Glomerular visceral epithelial cell (primary cell): ENCODE results near the gene POLDIP2.

ENCODE experiments used
- DNase-seq: peaks from one replicate; pipeline ENCODE4 v3.0.0-alpha.2; 2016; ENCODE audit errors: extremely low spot score

Gene POLDIP2, protein sequence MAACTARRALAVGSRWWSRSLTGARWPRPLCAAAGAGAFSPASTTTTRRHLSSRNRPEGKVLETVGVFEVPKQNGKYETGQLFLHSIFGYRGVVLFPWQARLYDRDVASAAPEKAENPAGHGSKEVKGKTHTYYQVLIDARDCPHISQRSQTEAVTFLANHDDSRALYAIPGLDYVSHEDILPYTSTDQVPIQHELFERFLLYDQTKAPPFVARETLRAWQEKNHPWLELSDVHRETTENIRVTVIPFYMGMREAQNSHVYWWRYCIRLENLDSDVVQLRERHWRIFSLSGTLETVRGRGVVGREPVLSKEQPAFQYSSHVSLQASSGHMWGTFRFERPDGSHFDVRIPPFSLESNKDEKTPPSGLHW

DNA sequence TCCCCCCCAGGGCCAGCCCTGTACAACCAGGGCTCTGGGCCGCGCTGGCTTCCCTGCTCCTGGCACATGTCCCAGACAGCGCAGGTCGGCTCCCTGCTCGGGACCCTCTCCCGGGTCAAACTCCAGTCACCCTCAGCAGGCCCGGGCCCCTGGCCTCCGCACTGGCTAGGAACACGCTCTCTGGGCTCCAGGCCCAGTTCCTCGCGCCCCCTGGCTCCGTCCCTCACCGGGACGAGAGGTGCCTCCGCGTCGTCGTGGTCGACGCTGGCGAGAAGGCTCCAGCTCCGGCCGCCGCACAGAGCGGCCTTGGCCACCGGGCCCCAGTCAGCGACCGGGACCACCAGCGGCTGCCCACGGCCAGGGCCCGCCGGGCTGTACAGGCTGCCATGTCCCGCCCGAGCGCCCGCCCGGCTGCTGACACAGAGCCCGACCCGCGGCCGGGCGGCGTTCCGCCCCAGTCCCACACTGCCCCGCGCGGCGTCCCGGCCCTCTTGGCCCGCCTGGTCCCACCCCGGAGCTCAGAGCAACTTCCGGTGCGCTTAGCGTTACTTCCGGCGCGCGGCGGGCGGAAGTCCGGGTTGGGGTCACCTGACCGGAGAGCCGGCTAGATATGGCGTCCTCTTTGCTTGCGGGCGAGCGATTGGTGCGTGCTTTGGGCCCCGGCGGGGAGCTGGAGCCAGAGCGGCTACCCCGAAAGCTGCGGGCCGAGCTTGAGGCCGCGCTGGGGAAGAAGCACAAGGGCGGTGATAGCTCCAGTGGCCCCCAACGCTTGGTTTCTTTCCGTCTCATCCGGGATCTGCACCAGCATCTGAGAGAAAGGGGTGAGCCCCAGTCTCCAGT is at the start of gene POLDIP2:
TSS of gene POLDIP2 (minus strand) at position 467 of the 840 bp plus-strand sequence. CDS start at position 388, 79 bp downstream.
- DNase-seq = peak; percentile 94

DNA sequence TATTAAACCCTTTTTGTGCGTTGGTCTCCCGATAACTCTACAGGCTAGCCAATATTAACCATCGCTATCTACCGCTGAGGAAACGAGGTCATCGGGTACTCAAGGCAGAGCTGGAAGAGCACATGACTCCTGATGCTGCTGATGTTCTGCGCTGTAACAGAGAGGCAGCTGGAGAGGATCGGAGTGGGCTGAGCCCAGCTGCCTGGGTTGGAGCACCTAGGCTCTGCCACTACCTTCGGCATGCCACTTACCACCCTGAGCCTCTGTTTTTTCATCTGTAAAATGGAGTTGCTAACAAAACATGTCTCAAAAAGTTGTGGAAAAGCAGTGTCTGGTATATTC is 49.1 kb upstream of the POLDIP2 start:
- no peak for DNase-seq

DNA sequence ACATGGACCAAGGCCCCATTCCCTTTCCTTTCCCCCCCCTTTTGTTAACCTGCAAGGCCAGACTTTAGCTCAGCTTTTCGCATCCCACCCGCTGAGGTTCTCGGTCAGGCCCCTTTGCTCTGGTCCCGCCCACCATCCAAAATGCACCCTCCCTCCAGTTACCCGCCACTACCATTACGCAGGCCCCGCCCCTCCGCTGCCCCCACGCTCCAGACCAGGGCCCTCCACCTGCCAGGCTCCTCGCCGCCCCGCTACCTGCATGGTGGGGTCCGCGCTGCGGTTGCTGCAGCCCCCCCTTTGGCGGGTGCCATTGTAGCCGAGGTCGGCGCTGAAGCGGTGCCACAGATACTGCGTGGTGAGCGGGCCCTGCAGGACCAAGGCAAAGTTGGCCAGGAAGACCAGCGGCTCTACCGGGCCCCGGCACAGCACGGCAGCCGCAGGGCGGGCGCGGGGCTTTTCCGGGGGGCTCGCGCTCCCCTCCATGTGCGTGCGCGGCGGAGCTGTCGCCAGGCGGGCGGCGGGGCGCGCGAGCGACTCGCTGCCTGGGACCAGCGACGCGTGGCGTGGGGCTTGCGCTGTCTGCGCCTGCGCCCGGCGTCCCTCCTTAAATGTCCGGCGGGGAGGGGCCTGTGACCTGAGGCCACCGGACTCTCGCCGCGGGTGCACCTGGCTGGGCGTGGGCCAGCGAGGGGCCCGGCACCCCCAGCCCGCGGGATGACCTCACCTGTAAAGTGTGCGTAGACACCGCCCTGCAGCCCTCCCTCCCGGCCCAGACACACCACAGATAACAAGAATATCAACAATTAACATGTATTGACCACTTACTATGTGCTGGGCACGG is 48.5 kb upstream of the POLDIP2 start, which contains the start of gene SLC46A1:
TSS of gene SLC46A1 (minus strand) at position 581 of the 841 bp plus-strand sequence. CDS start at position 483, 98 bp downstream.
- peak; percentile 53 for DNase-seq

DNA sequence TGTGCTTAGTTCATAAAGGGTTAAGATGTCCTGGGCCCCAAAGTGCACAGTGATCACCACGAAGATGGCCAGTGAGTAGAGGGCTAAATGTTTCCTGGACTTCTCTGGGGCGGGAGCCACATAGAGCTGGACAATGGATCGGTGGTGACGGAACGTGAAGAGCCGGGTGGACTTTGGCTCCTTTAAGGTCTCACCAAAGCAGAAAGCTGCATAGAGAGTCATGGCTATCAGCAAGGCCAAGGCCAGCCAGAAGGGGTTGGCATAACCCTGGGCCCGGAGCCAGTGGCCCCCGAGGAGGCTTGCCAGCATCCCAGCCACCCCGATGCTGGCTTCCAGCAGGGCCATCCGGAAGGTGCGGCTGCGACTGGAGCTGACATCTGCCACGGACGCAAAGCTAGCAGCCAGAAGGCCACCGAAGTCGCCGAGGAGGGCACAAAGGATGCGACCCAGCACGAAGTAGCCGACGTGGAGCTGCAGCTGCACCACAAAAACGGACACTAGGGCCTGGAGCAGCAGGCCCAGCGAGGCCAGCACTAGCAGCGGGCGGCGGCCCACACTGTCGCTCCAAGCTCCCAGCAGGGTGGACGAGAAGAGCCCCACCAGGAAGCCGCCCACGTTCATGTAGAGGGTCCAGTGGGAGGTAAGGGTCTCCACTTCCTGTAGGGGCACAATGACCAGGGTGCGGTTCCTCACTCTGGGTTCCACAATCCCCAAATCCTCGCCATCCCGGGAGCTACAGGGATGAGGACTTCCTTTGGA is 47.7 kb upstream of the POLDIP2 start:
- no peak for DNase-seq

DNA sequence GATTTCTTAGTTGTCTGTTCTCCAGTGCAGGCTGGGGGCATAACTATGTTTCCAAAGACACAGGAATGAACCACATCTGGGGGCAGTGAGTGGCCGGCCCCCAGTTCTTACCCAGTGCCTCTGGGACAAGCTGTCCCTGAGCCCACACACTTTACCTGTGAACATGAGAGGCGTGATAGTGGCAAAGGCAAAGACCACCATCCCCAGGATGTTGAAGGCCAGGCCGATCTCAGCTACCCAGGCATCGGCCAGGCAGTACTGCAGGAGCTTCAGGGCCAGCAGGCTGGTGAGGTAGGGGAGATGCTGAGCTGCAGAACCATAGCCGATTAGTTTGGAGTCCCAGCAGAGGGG is 47.1 kb upstream of the POLDIP2 start:
- DNase-seq = no peak

DNA sequence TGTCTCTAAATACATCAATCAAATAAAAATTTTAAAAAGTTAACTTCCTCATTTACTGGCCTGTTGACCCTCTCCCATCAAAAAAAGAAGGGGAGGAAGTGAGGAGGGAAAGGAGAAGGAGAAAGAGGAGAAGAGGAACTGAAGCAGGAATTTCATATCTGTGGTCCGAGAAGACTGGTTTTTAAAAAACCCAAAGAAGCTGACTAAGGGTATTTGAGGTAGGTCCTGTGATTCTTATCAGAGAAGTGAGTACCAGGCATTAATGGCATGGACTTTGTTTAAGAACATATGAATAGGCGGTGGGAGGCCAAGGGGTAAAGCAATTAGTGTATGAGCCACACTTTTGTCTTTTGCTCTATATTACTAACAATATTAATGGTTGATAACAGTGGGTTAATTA is 46.7 kb upstream of the POLDIP2 start:
- no peak for DNase-seq

DNA sequence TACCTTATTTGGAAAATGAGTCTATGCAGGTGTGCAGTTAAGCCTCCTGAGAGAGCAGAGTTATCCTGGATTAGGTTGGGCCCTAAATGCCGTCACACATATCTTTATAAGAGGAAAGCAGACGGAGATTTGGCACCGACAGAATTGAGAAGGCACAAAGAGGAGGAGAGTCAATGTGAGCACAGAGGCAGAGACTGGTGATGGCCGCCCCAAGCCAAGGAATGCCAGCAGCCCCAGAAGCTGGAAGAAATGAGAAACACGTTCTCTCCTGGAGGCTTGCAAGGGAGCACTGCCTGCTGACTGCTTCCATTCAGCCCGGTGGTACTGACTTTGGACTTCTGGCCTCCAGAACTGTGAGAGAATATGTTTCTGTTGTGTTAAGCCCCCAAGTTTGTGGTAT is 45.5 kb upstream of the POLDIP2 start:
- no peak for DNase-seq

DNA sequence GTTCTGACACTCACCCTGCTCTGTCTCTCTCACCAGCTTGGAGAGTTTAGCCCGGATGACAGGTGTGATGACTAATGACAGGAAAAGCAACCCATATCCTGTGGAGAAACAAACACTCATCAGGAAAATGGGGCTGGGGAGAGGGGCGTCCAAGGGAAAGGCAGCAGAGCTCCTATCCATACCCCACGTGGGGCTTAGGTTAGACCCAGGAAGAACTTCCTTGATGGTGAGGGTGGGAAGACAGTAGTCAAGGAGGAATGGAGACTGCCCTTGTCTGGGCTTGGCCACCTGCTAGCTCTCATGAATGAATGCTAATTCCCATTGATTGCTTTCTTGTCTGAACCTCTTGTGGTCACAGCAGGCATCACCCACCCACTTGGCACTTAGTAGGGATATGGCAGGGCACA is 44.9 kb upstream of the POLDIP2 start:
- no peak for DNase-seq

DNA sequence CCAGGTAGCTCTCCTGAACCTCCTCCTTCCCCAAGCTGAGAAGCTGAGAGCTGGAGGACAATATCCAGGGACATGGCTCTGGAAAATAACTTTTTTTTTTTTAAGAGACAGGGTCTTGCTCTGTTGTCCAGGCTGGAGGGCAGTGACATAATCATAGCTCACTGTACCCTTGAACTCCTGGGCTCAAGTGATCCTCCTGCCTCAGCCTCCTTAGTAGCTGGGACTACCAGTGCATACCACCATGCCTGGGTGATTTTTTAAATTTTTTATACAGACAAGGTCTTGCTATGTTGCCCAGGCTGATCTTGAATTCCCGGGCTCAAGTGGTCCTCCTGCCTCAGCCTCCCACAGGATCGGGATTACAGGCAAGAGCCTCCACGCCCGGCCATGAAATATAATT is 42.5 kb upstream of the POLDIP2 start:
- no peak for DNase-seq

DNA sequence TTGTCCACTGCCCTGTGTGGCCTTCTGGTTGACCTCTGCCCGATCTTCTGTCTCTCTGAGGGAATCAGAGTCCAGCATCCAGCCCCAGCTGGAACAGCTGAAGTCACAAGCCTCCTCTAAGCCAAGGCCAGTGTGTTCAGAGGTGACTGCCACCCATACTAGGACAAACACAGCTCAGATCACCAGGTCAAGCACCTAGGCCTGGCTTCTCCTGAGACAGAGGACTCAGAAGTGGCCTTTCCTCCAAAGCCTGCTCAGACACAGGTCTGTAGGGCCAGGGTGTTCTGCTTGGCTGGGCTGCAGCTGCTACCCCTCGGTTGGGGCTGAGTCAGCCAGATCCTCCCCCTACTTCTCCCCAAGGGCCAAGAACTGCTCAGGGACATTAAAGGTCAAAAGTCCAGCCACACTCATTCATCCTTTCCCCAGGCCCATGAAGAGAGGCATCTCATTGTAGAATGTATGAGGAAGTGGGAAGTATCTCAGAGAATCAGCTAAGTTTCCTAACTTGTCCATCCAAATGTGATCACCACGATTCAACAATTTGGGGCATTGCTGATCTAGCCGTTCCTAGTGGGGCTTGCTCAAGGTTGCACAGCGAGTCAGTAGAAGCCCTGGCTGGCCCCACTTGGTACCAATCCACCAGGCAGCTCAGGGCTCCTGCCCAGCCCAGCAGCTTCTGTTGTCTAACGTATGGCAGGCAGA is 41.1 kb upstream of the POLDIP2 start:
- DNase-seq = peak; percentile 85

DNA sequence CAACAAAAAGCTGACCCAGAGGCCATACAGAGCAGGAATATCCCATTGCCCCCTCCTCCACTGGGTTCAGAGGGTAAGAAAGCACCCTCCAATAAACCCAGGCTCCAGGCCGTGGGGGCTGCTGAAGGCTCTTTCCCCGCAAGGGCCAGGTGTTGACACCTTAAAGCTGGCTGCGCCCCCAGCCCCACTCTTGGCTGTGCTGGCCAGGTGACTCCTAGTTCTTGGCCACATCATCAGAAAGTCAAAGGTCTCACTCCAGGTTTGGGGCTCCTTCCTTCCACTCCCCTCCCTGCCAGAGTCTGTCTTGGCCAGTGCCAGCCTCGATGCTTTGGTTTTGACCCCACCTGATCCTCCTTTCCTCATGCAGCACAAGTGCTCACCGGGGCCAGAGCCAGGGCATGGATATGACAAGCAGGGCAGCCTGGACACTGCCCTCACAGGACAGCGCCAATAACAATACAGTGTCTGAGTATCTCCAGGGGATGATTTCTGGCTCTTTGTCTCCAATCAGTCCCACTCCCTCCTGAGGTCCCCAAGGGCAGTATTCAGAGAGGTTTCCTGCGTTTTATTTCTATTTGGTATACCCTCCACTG is 40.5 kb upstream of the POLDIP2 start:
- no peak for DNase-seq

DNA sequence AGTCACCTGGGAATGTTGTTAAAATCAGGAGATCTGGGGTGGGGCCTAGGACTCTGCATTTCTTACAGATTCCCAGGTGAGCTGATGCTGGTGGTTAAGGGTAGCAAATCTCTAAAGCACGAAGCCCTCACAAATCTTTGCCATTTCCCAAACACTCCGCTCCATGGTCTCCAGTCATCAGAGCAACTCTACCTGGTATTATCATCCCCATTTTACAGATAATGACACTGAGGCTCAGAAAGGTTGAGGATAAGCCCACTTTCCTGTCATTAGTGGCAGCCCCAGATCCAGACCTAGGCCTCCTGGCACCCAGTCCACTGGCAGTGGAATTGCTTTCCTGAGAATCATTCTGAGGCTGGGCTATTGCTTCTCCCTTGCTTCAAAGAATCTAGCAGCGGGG is 39.9 kb upstream of the POLDIP2 start:
- no peak for DNase-seq

DNA sequence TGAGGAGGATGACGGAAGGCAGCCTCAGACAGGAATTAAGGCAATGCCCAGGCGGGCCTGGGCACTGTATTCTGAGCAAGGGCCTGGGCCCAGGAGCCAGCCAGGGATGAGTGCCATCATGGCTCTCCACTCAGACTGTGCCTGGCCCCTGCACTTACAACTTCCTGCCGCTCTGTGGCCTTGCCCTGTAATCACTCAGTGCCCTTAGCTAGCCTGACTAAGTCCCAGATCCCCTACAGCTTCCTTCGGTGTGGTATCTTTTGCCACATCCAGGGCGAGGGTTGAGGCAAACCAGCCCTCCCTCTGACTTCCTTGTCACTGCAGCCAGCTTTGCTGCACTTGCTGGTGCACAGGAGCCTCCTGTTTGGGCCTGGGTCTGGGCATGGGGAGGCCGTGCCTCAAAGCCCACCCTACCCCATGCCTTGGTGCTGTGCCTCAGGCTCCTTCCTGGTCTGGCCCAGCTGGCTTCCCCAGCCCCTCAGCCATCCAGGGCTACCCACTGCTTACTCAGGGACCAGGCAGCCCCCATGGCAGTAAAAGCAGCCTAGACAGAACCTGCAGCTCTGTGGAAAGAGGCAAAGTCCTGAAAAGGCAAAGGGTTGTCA is 39.4 kb upstream of the POLDIP2 start:
- DNase-seq = no peak

DNA sequence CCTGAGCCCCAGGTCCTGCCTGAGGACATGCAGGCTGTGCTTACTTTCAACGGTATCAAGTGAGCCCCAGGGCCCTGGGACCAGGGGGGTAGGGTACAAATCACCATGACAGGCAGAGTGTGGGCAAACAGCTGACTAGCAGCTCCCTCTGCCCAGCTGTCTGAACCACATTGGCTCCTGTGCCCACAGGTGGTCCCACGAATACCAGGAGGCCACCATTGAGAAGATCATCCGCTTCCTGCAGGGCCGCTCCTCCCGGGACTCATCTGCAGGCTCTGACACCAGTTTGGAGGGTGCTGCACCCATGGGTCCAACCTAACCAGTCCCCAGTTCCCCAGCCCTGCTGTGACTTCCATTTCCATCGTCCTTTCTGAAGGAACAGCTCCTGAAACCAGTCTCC is 38.6 kb upstream of the POLDIP2 start:
- DNase-seq = no peak

DNA sequence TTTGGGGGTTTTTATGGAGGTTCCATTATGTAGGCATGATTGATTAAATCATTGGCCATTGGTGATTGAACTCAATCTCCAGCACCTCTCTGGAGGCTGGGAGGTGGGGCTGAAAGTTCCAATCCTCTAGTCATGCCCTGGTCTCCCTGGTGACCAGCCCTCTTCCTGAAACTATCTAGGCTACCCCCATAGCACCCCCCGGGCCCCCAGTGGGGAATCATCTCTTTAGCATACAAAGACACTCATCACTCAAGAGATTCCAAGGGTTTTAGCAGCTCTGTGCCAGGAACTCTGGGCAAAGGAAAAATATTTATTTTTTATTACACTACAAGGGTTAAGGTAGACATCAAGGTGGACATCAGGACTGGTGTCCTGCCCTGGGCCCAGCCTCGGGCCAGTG is 38.1 kb upstream of the POLDIP2 start:
- no peak for DNase-seq

DNA sequence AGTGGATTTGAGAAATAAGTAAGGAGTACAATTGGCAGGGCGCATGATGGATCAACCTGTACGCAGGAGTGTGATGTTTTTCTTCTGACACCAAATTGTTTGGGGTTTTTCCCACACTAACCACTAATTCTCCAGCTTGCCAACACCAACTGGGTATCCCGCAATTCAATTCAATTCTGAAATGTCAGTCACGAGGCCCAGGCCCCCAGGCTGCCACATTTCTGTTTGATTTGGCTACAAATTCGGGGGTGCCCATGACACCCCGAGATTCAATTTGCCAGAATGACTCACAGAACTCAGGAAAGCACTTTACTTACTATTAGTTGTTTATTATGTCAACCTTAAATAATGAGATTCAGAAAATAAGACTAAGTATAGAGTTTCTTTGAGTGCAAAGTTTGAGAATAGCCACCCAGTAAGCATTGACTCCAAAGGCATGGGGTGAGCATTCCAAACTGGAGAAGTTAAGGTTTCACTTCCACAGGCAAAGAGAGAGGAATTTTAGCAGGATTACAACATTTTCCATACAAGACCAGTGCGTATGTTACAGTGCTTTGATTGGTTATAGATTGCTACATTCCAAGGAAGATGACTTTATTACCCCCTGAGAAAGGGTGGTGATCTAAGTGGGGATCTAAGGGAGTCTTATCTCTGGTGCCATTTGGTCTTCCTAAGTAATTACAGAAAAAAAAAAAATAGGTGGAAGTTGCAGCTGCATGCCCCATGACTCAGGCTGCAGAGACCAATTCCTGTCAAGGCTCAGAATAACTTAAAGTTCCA is 37.2 kb upstream of the POLDIP2 start:
- peak; percentile 27 for DNase-seq

DNA sequence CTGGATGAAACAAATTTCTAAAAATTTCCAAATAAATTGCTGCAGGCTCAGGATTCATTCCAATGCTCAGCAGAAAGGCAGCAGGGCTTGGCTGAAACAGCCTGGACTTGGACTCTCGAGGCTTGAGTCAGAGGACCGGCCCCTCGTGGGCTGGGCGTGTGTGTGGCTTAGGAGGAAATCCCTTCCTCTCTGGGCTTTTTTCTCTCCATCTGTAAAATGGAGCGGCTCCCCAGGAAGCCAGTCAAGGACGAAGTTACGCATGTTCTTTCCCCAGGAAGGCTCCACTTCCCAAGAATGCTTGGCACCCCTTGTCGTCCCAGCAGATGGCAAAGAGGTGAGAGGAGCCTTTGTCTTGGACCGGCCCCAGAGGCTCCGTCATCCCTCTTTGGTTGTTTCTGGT is 35.2 kb upstream of the POLDIP2 start:
- no peak for DNase-seq

DNA sequence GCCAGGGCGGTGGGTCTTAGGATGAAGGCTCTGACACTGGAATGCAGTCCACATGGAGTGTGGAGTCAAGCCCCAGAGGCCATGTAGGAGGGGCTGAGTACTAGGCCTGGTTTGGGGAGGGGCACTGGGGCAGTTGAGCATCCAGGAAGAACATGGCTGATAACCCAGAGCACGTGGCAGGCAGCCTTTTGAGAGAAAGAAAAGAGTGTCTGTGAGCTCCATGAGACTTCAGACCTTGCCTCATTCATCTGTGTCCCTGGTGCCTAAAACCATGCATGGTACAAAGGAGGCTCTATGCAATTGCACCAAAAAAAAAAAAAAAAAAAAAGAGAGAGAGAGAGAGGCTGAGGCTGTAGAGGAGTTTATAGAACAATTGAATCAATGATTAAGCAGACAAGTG is 34.1 kb upstream of the POLDIP2 start:
- no peak for DNase-seq

DNA sequence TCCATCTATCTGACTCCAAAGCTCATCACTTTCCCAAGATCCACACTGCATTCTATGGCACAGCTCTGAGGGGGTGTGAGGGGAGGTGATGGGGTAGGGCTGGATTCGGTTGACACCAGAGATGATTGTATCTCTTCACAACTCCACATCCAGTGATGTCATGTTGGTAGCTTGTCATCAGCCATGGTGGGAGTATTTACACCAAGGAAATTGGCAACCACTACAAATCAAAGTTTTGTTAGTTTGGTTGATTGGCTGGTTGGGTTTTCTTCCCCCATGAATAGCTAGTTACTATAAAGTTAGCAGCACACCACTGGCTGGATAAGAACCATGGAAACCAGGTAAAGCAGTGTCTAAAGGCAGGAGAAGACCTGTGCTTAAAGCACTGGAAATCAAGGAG is 33.7 kb upstream of the POLDIP2 start:
- DNase-seq = no peak
